ENCODE measurements around the gene SNAI3. TPM values are rescaled to one million over a fixed set of nuclear protein-coding genes. Genes with fewer than 3 reads are reported as not detected.

The SNAI3 gene
- total and polyA plus RNA-seq, 2 of the 8 experiments (the other 6 are each of a cell fraction or from before 2014, with no cell fraction given), result 8.5 to 13.3 TPM

- no peak for FAIRE-seq
- no peak overlapping the region for H4K91ac ChIP-seq (replicated peaks; ENCODE audit: insufficient read length, low read length)
- H3K18ac ChIP-seq (ENCODE audit: extremely low read depth, low read length), result no peak overlapping the region
- H2AK5ac ChIP-seq (ENCODE audit: low read depth, low read length), result no peak overlapping the region
- H3K14ac ChIP-seq (ENCODE audit: insufficient read length), result no peak overlapping the region
- H3K56ac ChIP-seq (replicated peaks; ENCODE audit: insufficient read length, low read depth, low read length), result no peak overlapping the region
- H2BK15ac ChIP-seq (ENCODE audit: low read length), result no peak overlapping the region
- H2BK20ac ChIP-seq (ENCODE audit: low read length), result no peak overlapping the region
- CTCF ChIA-PET (ENCODE audit: partially characterized antibody), result interaction anchor here (1.3 to 2.5 kb wide), 4 partner anchors 15 to 110 kb away, joined by 3 to 7 read pairs (median 5); no protein-coding TSS in a partner anchor
- H3K9me3 ChIP-seq (ENCODE audit: insufficient read depth in 2 of 2, low read depth in 1 of 2, low read length in 1 of 2), result no peaks in the 10 kb centered on the region
- H3K23ac ChIP-seq (ENCODE audit: insufficient read length), result no peak overlapping the region
- H4K5ac ChIP-seq (ENCODE audit: insufficient read length, low read depth, low read length), result no peak overlapping the region
- WGBS, 2 experiments (ENCODE audit: extremely low coverage in 1 of 2, insufficient coverage in 1 of 2, insufficient read length in 1 of 2, insufficient replicate concordance in 2 of 2, low coverage in 1 of 2, low lambda C conversion rate in 2 of 2, missing lambda C conversion rate in 1 of 2), result 89% methylated on average over 17 of the region's 19 CpGs; no CpG with 5 or more reads in 1 of the 2 experiments
- no peak overlapping the region for H3K4ac ChIP-seq (replicated peaks; ENCODE audit: insufficient read length, low read depth, low read length)
- POLR2A ChIA-PET (ENCODE audit: partially characterized antibody), result interaction anchor here (1.0 to 1.2 kb wide), 2 partner anchors 16 to 57 kb away, joined by 3 read pairs; partner anchors contain the start of gene MVD
- H3K9ac ChIP-seq (replicated peaks in 1 of 4; ENCODE audit: extremely low read depth in 1 of 4, low read depth in 3 of 4, low read length in 3 of 4), result no peak overlapping the region
- H3K79me1 ChIP-seq (ENCODE audit: low read depth, low read length), result no peaks in the 10 kb centered on the region
- peaks cover 2 to 12% of the 10 kb centered on the region in 2 experiments for H4K20me1 ChIP-seq (replicated peaks in 1 of 2; ENCODE audit: control insufficient read depth in 1 of 2, insufficient read depth in 2 of 2, low read length in 2 of 2)
- H3K27ac ChIP-seq (ENCODE audit: low read depth, low read length), result no peak overlapping the region
- H2BK5ac ChIP-seq (ENCODE audit: low read depth, low read length), result no peak overlapping the region
- H3K4me2 ChIP-seq (ENCODE audit: insufficient read depth in 1 of 2, low read depth in 2 of 2, low read length in 2 of 2), result no peak overlapping the region
- no peaks in the 10 kb centered on the region for H3K4me1 ChIP-seq (replicated peaks in 1 of 4; ENCODE audit: control insufficient read depth in 3 of 4, insufficient read depth in 4 of 4, low read length in 3 of 4)
- no peak overlapping the region for H4K8ac ChIP-seq (ENCODE audit: extremely low read depth, insufficient read depth, low read length)
- peaks cover 4 to 42% (median 25%) of the 10 kb centered on the region in 4 experiments; a peak in 6 of 8 replicates for H3K36me3 ChIP-seq (ENCODE audit: control insufficient read depth in 2 of 4, insufficient read depth in 4 of 4, low read length in 3 of 4)
- H3K27me3 ChIP-seq (replicated peaks in 1 of 4; ENCODE audit: control insufficient read depth in 3 of 4, extremely low read depth in 1 of 4, insufficient read depth in 3 of 4, low read length in 3 of 4), result no peaks in the 10 kb centered on the region
- no peak for DNase-seq (ENCODE audit: low read depth in 1 of 2, low spot score in 2 of 2)
- no peak overlapping the region for H2BK12ac ChIP-seq (ENCODE audit: low read depth, low read length)
- H2BK120ac ChIP-seq (replicated peaks; ENCODE audit: low read depth, low read length), result no peak overlapping the region
- H2AFZ ChIP-seq (ENCODE audit: low read length), result no peak overlapping the region
- no peak overlapping the region for H3K4me3 ChIP-seq (ENCODE audit: extremely low read depth in 1 of 4, insufficient read depth in 2 of 4, low read depth in 3 of 4, low read length in 4 of 4)
- no peaks in the 10 kb centered on the region for H3K79me2 ChIP-seq (ENCODE audit: control insufficient read depth in 1 of 2, insufficient read depth in 2 of 2, low read length in 2 of 2)
- H3K23me2 ChIP-seq (ENCODE audit: low read depth, low read length), result no peaks in the 10 kb centered on the region
Measured at GRCh38 chr16:88719933-88720296, 33.6 kb upstream of the SNAI3 start.

Measured in H1 (cell line).